ENCODE data around the gene ARID4A. TPM values are rescaled to one million over a fixed set of nuclear protein-coding genes. Genes with fewer than 3 reads are reported as not detected.

Gene ARID4A
- total RNA-seq, 1 experiment from 2014 or later: 12.5 TPM

- TF ChIP-seq, protein P1, sequence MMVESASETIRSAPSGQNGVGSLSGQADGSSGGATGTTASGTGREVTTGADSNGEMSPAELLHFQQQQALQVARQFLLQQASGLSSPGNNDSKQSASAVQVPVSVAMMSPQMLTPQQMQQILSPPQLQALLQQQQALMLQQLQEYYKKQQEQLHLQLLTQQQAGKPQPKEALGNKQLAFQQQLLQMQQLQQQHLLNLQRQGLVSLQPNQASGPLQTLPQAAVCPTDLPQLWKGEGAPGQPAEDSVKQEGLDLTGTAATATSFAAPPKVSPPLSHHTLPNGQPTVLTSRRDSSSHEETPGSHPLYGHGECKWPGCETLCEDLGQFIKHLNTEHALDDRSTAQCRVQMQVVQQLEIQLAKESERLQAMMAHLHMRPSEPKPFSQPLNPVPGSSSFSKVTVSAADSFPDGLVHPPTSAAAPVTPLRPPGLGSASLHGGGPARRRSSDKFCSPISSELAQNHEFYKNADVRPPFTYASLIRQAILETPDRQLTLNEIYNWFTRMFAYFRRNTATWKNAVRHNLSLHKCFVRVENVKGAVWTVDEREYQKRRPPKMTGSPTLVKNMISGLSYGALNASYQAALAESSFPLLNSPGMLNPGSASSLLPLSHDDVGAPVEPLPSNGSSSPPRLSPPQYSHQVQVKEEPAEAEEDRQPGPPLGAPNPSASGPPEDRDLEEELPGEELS (CRISPR knock-in tag; IDR thresholded peaks at IDR 0.05): no peak
Measured at GRCh38 chr14:58288106-58288792, 10.1 kb upstream of the ARID4A start (continued).

GRCh38 chr14:58291646-58292045 is 6.7 kb upstream of the ARID4A start:
- TF ChIP-seq ZNF416 (CRISPR knock-in tag; IDR thresholded peaks at IDR 0.05): no peak
- no peak for TF ChIP-seq MXD4 (CRISPR knock-in tag; IDR thresholded peaks at IDR 0.05; ENCODE audit: borderline replicate concordance)
- TF ChIP-seq, protein P1 (CRISPR knock-in tag; IDR thresholded peaks at IDR 0.05): no peak
- no peak for TF ChIP-seq ZNF219 (CRISPR knock-in tag; IDR thresholded peaks at IDR 0.05; ENCODE audit: borderline replicate concordance)
- TF ChIP-seq TEAD1 (CRISPR knock-in tag; IDR thresholded peaks at IDR 0.05): no peak
- no peak for TF ChIP-seq SOX15 (CRISPR knock-in tag; IDR thresholded peaks at IDR 0.05)
- no peak for TF ChIP-seq JUN (CRISPR knock-in tag; IDR thresholded peaks at IDR 0.05)
- TF ChIP-seq, protein P2, sequence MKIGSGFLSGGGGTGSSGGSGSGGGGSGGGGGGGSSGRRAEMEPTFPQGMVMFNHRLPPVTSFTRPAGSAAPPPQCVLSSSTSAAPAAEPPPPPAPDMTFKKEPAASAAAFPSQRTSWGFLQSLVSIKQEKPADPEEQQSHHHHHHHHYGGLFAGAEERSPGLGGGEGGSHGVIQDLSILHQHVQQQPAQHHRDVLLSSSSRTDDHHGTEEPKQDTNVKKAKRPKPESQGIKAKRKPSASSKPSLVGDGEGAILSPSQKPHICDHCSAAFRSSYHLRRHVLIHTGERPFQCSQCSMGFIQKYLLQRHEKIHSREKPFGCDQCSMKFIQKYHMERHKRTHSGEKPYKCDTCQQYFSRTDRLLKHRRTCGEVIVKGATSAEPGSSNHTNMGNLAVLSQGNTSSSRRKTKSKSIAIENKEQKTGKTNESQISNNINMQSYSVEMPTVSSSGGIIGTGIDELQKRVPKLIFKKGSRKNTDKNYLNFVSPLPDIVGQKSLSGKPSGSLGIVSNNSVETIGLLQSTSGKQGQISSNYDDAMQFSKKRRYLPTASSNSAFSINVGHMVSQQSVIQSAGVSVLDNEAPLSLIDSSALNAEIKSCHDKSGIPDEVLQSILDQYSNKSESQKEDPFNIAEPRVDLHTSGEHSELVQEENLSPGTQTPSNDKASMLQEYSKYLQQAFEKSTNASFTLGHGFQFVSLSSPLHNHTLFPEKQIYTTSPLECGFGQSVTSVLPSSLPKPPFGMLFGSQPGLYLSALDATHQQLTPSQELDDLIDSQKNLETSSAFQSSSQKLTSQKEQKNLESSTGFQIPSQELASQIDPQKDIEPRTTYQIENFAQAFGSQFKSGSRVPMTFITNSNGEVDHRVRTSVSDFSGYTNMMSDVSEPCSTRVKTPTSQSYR (CRISPR knock-in tag; IDR thresholded peaks at IDR 0.05): no peak
- TF ChIP-seq, protein P3, sequence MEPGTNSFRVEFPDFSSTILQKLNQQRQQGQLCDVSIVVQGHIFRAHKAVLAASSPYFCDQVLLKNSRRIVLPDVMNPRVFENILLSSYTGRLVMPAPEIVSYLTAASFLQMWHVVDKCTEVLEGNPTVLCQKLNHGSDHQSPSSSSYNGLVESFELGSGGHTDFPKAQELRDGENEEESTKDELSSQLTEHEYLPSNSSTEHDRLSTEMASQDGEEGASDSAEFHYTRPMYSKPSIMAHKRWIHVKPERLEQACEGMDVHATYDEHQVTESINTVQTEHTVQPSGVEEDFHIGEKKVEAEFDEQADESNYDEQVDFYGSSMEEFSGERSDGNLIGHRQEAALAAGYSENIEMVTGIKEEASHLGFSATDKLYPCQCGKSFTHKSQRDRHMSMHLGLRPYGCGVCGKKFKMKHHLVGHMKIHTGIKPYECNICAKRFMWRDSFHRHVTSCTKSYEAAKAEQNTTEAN (CRISPR knock-in tag; IDR thresholded peaks at IDR 0.05): no peak
- no peak for TF ChIP-seq RELA (CRISPR knock-in tag; IDR thresholded peaks at IDR 0.05; ENCODE audit: borderline replicate concordance)
- TF ChIP-seq ETV6 (CRISPR knock-in tag; IDR thresholded peaks at IDR 0.05): no peak
- TF ChIP-seq, protein P4, sequence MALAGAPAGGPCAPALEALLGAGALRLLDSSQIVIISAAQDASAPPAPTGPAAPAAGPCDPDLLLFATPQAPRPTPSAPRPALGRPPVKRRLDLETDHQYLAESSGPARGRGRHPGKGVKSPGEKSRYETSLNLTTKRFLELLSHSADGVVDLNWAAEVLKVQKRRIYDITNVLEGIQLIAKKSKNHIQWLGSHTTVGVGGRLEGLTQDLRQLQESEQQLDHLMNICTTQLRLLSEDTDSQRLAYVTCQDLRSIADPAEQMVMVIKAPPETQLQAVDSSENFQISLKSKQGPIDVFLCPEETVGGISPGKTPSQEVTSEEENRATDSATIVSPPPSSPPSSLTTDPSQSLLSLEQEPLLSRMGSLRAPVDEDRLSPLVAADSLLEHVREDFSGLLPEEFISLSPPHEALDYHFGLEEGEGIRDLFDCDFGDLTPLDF (CRISPR knock-in tag; IDR thresholded peaks at IDR 0.05): no peak
- no peak for TF ChIP-seq ZNF317 (CRISPR knock-in tag; IDR thresholded peaks at IDR 0.05; ENCODE audit: borderline replicate concordance, low read depth)
- Mint-ChIP-seq H3K36me3 (peaks cover 68% of the 10 kb centered on the region), H3K4me1 (peaks cover 5% of the 10 kb centered on the region), H3K9me3 (no peaks in the 10 kb centered on the region), H3K4me3 (no peak overlapping the region), H3K27ac (no peak overlapping the region), H3K27me3 (ENCODE audit: low read depth) (no peaks in the 10 kb centered on the region)
- POLR2A ChIA-PET: no interaction called here
- DNase-seq (ENCODE audit: low spot score) (no peak), ATAC-seq (no peak)
- CTCF ChIA-PET: no interaction called here

GRCh38 chr14:58292187-58292586 is 6.2 kb upstream of the ARID4A start:
- peaks cover 65% of the 10 kb centered on the region for H3K36me3 Mint-ChIP-seq
- H3K4me3 Mint-ChIP-seq: no peak overlapping the region
- CTCF ChIA-PET: no interaction called here
- no peak overlapping the region for H3K27ac Mint-ChIP-seq
- DNase-seq (ENCODE audit: low spot score) (no peak), ATAC-seq (no peak)
- no peaks in the 10 kb centered on the region for H3K9me3 Mint-ChIP-seq
- H3K4me1 Mint-ChIP-seq: peaks cover 5% of the 10 kb centered on the region
- no peaks in the 10 kb centered on the region for H3K27me3 Mint-ChIP-seq (ENCODE audit: low read depth)
- POLR2A ChIA-PET: no interaction called here
- no peak for TF ChIP-seq NR1H2 (CRISPR knock-in tag; IDR thresholded peaks at IDR 0.05)
- no peak for TF ChIP-seq E2F4 (CRISPR knock-in tag; IDR thresholded peaks at IDR 0.05; ENCODE audit: borderline replicate concordance, low read depth)
- TF ChIP-seq SP1 (CRISPR knock-in tag; conservative IDR thresholded peaks at IDR 0.05): no peak
- TF ChIP-seq ZNF671 (CRISPR knock-in tag; IDR thresholded peaks at IDR 0.05): no peak
- no peak for TF ChIP-seq ELF4 (CRISPR knock-in tag; IDR thresholded peaks at IDR 0.05; ENCODE audit: low read depth)
- TF ChIP-seq GABPB1 (CRISPR knock-in tag; IDR thresholded peaks at IDR 0.05): no peak
- TF ChIP-seq USF2 (CRISPR knock-in tag; IDR thresholded peaks at IDR 0.05): no peak
- no peak for TF ChIP-seq ZNF263 (CRISPR knock-in tag; IDR thresholded peaks at IDR 0.05; ENCODE audit: low read depth)
- TF ChIP-seq EMX1 (CRISPR knock-in tag; IDR thresholded peaks at IDR 0.05): no peak
- no peak for TF ChIP-seq ZNF416 (CRISPR knock-in tag; IDR thresholded peaks at IDR 0.05)
- no peak for TF ChIP-seq TP53 (CRISPR knock-in tag; IDR thresholded peaks at IDR 0.05)
- no peak for TF ChIP-seq ZNF317 (CRISPR knock-in tag; IDR thresholded peaks at IDR 0.05; ENCODE audit: borderline replicate concordance, low read depth)
